Measurements from ENCODE around the gene VAMP4. TPM values are rescaled to one million over a fixed set of nuclear protein-coding genes. Genes with fewer than 3 reads are reported as not detected.

The VAMP4 gene
- total RNA-seq, 1 donor from 2014 or later: 7.4 TPM

GRCh38 chr1:171653796-171654195, 88.1 kb downstream of the VAMP4 start:
- Mint-ChIP-seq H3K4me3 (ENCODE audit: unreplicated experiment) (no peak overlapping the region), H3K27me3 (ENCODE audit: low read depth, unreplicated experiment) (no peaks in the 10 kb centered on the region), H3K9me3 (ENCODE audit: unreplicated experiment) (no peaks in the 10 kb centered on the region), H3K4me1 (ENCODE audit: low read depth, unreplicated experiment) (peaks cover 16% of the 10 kb centered on the region), H3K27ac (ENCODE audit: unreplicated experiment) (no peak overlapping the region), H3K36me3 (ENCODE audit: low read depth, unreplicated experiment) (no peaks in the 10 kb centered on the region)
- DNase-seq (ENCODE audit: low read depth) (no peak), FAIRE-seq (no peak)
- no peak overlapping the region for H2AFZ ChIP-seq (ENCODE audit: low read depth, low read length)
- no peaks in the 10 kb centered on the region for H3K36me3 ChIP-seq (ENCODE audit: insufficient read depth, low read length)
- no peaks in the 10 kb centered on the region for H3K4me1 ChIP-seq (ENCODE audit: insufficient read depth, low read length)
- H3K9me3 ChIP-seq (ENCODE audit: insufficient read depth, low read depth, low read length): no peaks in the 10 kb centered on the region
- H3K4me2 ChIP-seq (ENCODE audit: low read length): peak overlapping the region; percentile 40
- H3K9ac ChIP-seq (ENCODE audit: low read length): no peak overlapping the region
- no peak overlapping the region for H3K4me3 ChIP-seq (ENCODE audit: insufficient read depth, low read depth, low read length)
- no peak for TF ChIP-seq EZH2 (IDR thresholded peaks at IDR 0.05; ENCODE audit: insufficient read depth, low read length)
- TF ChIP-seq, protein P1, sequence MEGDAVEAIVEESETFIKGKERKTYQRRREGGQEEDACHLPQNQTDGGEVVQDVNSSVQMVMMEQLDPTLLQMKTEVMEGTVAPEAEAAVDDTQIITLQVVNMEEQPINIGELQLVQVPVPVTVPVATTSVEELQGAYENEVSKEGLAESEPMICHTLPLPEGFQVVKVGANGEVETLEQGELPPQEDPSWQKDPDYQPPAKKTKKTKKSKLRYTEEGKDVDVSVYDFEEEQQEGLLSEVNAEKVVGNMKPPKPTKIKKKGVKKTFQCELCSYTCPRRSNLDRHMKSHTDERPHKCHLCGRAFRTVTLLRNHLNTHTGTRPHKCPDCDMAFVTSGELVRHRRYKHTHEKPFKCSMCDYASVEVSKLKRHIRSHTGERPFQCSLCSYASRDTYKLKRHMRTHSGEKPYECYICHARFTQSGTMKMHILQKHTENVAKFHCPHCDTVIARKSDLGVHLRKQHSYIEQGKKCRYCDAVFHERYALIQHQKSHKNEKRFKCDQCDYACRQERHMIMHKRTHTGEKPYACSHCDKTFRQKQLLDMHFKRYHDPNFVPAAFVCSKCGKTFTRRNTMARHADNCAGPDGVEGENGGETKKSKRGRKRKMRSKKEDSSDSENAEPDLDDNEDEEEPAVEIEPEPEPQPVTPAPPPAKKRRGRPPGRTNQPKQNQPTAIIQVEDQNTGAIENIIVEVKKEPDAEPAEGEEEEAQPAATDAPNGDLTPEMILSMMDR (IDR thresholded peaks at IDR 0.05; ENCODE audit: insufficient read depth, low read depth, low read length): no peak
- H3K27ac ChIP-seq (ENCODE audit: low read depth, low read length): no peak overlapping the region
- H3K79me2 ChIP-seq (ENCODE audit: insufficient read depth, low read length): no peaks in the 10 kb centered on the region
- H4K20me1 ChIP-seq (ENCODE audit: insufficient read depth, low read length): no peaks in the 10 kb centered on the region
- peaks cover 3% of the 10 kb centered on the region for H3K27me3 ChIP-seq (ENCODE audit: insufficient read depth, low read length)

DNA sequence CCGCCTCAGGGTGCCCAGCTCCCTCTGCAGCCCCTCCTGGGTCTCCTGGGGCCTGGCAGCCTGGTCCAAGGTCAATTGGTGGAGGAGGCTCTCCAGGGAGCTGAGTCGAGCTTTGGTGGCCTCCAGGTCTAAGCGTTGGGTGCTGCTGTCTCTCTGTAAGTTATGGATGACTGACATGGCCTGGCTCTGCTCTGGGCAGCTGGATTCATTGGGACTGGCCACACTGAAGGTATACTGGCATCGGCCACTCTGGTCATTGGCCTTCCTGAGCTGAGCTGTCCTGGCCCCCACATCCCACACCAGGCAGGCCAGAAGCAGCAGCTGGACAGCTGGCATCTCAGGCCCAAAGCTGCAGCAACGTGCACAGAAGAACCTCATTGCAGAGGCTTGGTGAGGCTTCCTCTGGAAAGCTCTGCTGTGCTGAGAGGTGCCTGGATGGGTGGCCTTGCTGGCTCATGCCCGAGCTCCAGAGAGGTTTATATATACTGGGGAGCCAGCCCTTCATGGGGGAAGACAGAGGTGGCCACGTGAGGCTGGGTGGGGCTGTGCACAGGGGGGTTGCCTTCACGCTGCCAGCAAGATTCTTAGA, 89.5 kb downstream of the VAMP4 start, which contains the start of gene MYOC:
TSS of gene MYOC (minus strand) at position 455 of the 589 bp plus-strand sequence. CDS start at position 378, 77 bp downstream.
- Histone ChIP-seq H4K20me1 (ENCODE audit: insufficient read depth, low read length) (no peaks in the 10 kb centered on the region), H3K4me1 (ENCODE audit: insufficient read depth, low read length) (no peaks in the 10 kb centered on the region), H3K27me3 (ENCODE audit: insufficient read depth, low read length) (peaks cover 3% of the 10 kb centered on the region), H3K4me2 (ENCODE audit: low read length) (no peak within 1 kb of the TSS), H3K27ac (ENCODE audit: low read depth, low read length) (no peak within 1 kb of the TSS), H2AFZ (ENCODE audit: low read depth, low read length) (no peak within 1 kb of the TSS), H3K79me2 (ENCODE audit: insufficient read depth, low read length) (no peaks in the 10 kb centered on the region), H3K36me3 (ENCODE audit: insufficient read depth, low read length) (no peaks in the 10 kb centered on the region), H3K9ac (ENCODE audit: low read length) (no peak within 1 kb of the TSS), H3K4me3 (ENCODE audit: insufficient read depth, low read depth, low read length) (no peak within 1 kb of the TSS), H3K9me3 (ENCODE audit: insufficient read depth, low read depth, low read length) (no peaks in the 10 kb centered on the region)
- Mint-ChIP-seq H3K4me3 (ENCODE audit: unreplicated experiment) (no peak within 1 kb of the TSS), H3K27me3 (ENCODE audit: low read depth, unreplicated experiment) (no peaks in the 10 kb centered on the region), H3K36me3 (ENCODE audit: low read depth, unreplicated experiment) (no peaks in the 10 kb centered on the region), H3K27ac (ENCODE audit: unreplicated experiment) (no peak within 1 kb of the TSS), H3K9me3 (ENCODE audit: unreplicated experiment) (no peaks in the 10 kb centered on the region), H3K4me1 (ENCODE audit: low read depth, unreplicated experiment) (peaks cover 16% of the 10 kb centered on the region)
- no peak for DNase-seq (ENCODE audit: low read depth)
- TF ChIP-seq, protein P1 (IDR thresholded peaks at IDR 0.05; ENCODE audit: insufficient read depth, low read depth, low read length): no peak
- no peak for TF ChIP-seq EZH2 (IDR thresholded peaks at IDR 0.05; ENCODE audit: insufficient read depth, low read length)
- FAIRE-seq: no peak

Other genes with a start within 250 kb of the VAMP4 start
- gene MYOCOS, start 119.8 kb downstream of the VAMP4 start, total RNA-seq: not detected in 2 replicates
- not detected in 2 replicates for gene MYOC, start 89.4 kb downstream of the VAMP4 start, total RNA-seq
- gene METTL13, start 39.6 kb upstream of the VAMP4 start, total RNA-seq: 25.1 and 26.6 TPM in 2 replicates
- 4.7 and 6.5 TPM in 2 replicates for gene DNM3, start 99.4 kb upstream of the VAMP4 start, total RNA-seq